SU-DHL-6 (cell line): ENCODE measurements around the gene CPAMD8.

Experiments used
- CTCF ChIP-seq: fragments of 200-600 bp; sonication (generic); IDR thresholded peaks from one replicate; pipeline ENCODE4 v1.5.1; 2017; ENCODE audit warnings: antibody characterized with exemption, mild to moderate bottlenecking, low read length, moderate library complexity; ENCODE audit not compliant: insufficient read depth, poor library complexity, severe bottlenecking
- EZH2phosphoT487 ChIP-seq: fragments of 200-600 bp; sonication (generic), shearing (Covaris generic); conservative IDR thresholded peaks from 2 replicates; pipeline ENCODE4 v1.6.1; 2018; ENCODE audit warnings: mild to moderate bottlenecking, antibody characterized with exemption, low read length, moderate library complexity, mixed read lengths

- TF ChIP-seq CTCF = no peak
- no peak for TF ChIP-seq EZH2phosphoT487
These were observed 115.6 kb downstream of the CPAMD8 start for GRCh38 chr19:16911046-16911445.
